ENCODE results near the gene SLC16A13. TPM values are rescaled to one million over a fixed set of nuclear protein-coding genes. Genes with fewer than 3 reads are reported as not detected.

Gene SLC16A13
- 0.57 and 0.92 TPM in 2 replicates for total RNA-seq

GRCh38 chr17:7035591-7036368 is at the start of gene SLC16A13:
TSS of gene SLC16A13 (plus strand) at chr17:7036015. CDS start at chr17:7036383, 368 bp downstream.

GRCh38 chr17:6995500-6996255 is 40.1 kb upstream of the SLC16A13 start, which contains the start of gene ALOX12:
TSS of gene ALOX12 (plus strand) at chr17:6996049. CDS start at chr17:6996118, 69 bp downstream.

GRCh38 chr17:7022781-7023571 is 12.8 kb upstream of the SLC16A13 start, which contains the start of gene BCL6B:
TSS of gene BCL6B (plus strand) at chr17:7023050. CDS start at chr17:7023672, 622 bp downstream.

GRCh38 chr17:7043497-7044198 is 7.8 kb downstream of the SLC16A13 start, which contains the start of gene SLC16A11:
TSS of gene SLC16A11 (minus strand) at chr17:7044092. CDS start at chr17:7043513, 579 bp downstream.

GRCh38 chr17:7079581-7080455 is 44.0 kb downstream of the SLC16A13 start, which contains the start of gene CLEC10A:
TSS of gene CLEC10A (minus strand) at chr17:7080251. CDS start at chr17:7078812, 1,439 bp downstream.

Other genes starting within 250 kb of the SLC16A13 start
- gene TEKT1, start 204.3 kb upstream of the SLC16A13 start, total RNA-seq = not detected in 2 replicates
- gene ALOX12, start 40.0 kb upstream of the SLC16A13 start, total RNA-seq = not detected in 2 replicates
- gene RNASEK, start 23.4 kb upstream of the SLC16A13 start, total RNA-seq = 34.1 and 44.0 TPM in 2 replicates
- gene BCL6B, start 13.0 kb upstream of the SLC16A13 start, total RNA-seq = 0.83 TPM in 1 of 2 replicates, not detected in the other
- gene SLC16A11, start 8.1 kb downstream of the SLC16A13 start, total RNA-seq = 0.28 TPM in 2 replicates
- not detected in 2 replicates for gene CLEC10A, start 44.2 kb downstream of the SLC16A13 start, total RNA-seq
- not detected in 2 replicates for gene ASGR2, start 78.8 kb downstream of the SLC16A13 start, total RNA-seq
- 0.28 and 0.37 TPM in 2 replicates for gene ASGR1, start 143.4 kb downstream of the SLC16A13 start, total RNA-seq
- gene DLG4, start 183.8 kb downstream of the SLC16A13 start, total RNA-seq = 9.0 and 18.4 TPM in 2 replicates
- gene ACADVL, start 183.9 kb downstream of the SLC16A13 start, total RNA-seq = 227 and 290 TPM in 2 replicates
- gene DVL2, start 198.5 kb downstream of the SLC16A13 start, total RNA-seq = 78.2 and 87.1 TPM in 2 replicates
- gene PHF23, start 203.4 kb downstream of the SLC16A13 start, total RNA-seq = 38.3 and 47.5 TPM in 2 replicates
- 168 and 193 TPM in 2 replicates for gene GABARAP, start 206.4 kb downstream of the SLC16A13 start, total RNA-seq
- gene CTDNEP1, start 215.7 kb downstream of the SLC16A13 start, total RNA-seq = 15.2 and 17.6 TPM in 2 replicates
- 26.5 and 27.7 TPM in 2 replicates for gene ELP5, start 216.2 kb downstream of the SLC16A13 start, total RNA-seq
- gene CLDN7, start 226.5 kb downstream of the SLC16A13 start, total RNA-seq = 1.3 and 1.6 TPM in 2 replicates
- 0.28 TPM in 2 replicates for gene SLC2A4, start 245.7 kb downstream of the SLC16A13 start, total RNA-seq